ENCODE data around the gene SLC17A4.

Gene SLC17A4

GRCh38 chr6:25804804-25805203 is 50.3 kb downstream of the SLC17A4 start:
- Histone ChIP-seq H3K4me1 (ENCODE audit: control extremely low read depth in 1 of 4, control insufficient read depth in 4 of 4, insufficient read depth in 4 of 4, low read length in 3 of 4) (no peaks in the 10 kb centered on the region), H3K27ac (ENCODE audit: insufficient read depth in 1 of 2, low read depth in 1 of 2, low read length in 2 of 2, poor library complexity in 1 of 2, severe bottlenecking in 2 of 2) (no peak overlapping the region), H3K27me3 (replicated peaks in 2 of 5; ENCODE audit: control insufficient read depth in 4 of 5, insufficient read depth in 5 of 5, low read length in 4 of 5) (no peaks in the 10 kb centered on the region), H3K36me3 (ENCODE audit: control insufficient read depth in 4 of 4, insufficient read depth in 4 of 4, low read length in 3 of 4) (no peaks in the 10 kb centered on the region), H3K4me3 (ENCODE audit: control insufficient read depth in 1 of 7, extremely low read depth in 1 of 7, insufficient read depth in 4 of 7, low read depth in 2 of 7, low read length in 6 of 7) (no peak overlapping the region), H3K9me3 (ENCODE audit: control extremely low read depth in 1 of 5, control insufficient read depth in 4 of 5, insufficient read depth in 2 of 5, low read depth in 1 of 5, low read length in 4 of 5) (peaks cover 0 to 2% (median 0%) of the 10 kb centered on the region in 5 experiments)
- ChIA-PET CTCF (interaction anchor here (1.3 kb wide), 1 partner anchor 17 kb away, joined by 7 read pairs; no protein-coding TSS in a partner anchor), POLR2A (no interaction called here)
- WGBS (ENCODE audit: insufficient coverage), result no CpG with 5 or more reads among the region's 2 CpGs
- DNase-seq, result no peak

- ChIA-PET CTCF (no interaction called here), POLR2A (no interaction called here)
- H3K27me3 ChIP-seq (replicated peaks in 2 of 5; ENCODE audit: control insufficient read depth in 4 of 5, insufficient read depth in 5 of 5, low read length in 4 of 5), result no peaks in the 10 kb centered on the region
- H3K36me3 ChIP-seq (ENCODE audit: control insufficient read depth in 4 of 4, insufficient read depth in 4 of 4, low read length in 3 of 4), result no peaks in the 10 kb centered on the region
- DNase-seq, result no peak
- H3K4me1 ChIP-seq (ENCODE audit: control extremely low read depth in 1 of 4, control insufficient read depth in 4 of 4, insufficient read depth in 4 of 4, low read length in 3 of 4), result no peaks in the 10 kb centered on the region
- no peak overlapping the region for H3K4me3 ChIP-seq (ENCODE audit: control insufficient read depth in 1 of 7, extremely low read depth in 1 of 7, insufficient read depth in 4 of 7, low read depth in 2 of 7, low read length in 6 of 7)
- no peaks in the 10 kb centered on the region for H3K9me3 ChIP-seq (ENCODE audit: control extremely low read depth in 1 of 5, control insufficient read depth in 4 of 5, insufficient read depth in 2 of 5, low read depth in 1 of 5, low read length in 4 of 5)
- H3K27ac ChIP-seq (ENCODE audit: insufficient read depth in 1 of 2, low read depth in 1 of 2, low read length in 2 of 2, poor library complexity in 1 of 2, severe bottlenecking in 2 of 2), result no peak overlapping the region
- 89% methylated on average over 3 of the region's 3 CpGs for WGBS (ENCODE audit: insufficient coverage)
These were observed 60.7 kb downstream of the SLC17A4 start for GRCh38 chr6:25815194-25815593.

GRCh38 chr6:25816252-25816651 is 61.7 kb downstream of the SLC17A4 start:
- ChIA-PET CTCF (no interaction called here), POLR2A (no interaction called here)
- Histone ChIP-seq H3K27me3 (replicated peaks in 2 of 5; ENCODE audit: control insufficient read depth in 4 of 5, insufficient read depth in 5 of 5, low read length in 4 of 5) (no peaks in the 10 kb centered on the region), H3K4me3 (ENCODE audit: control insufficient read depth in 1 of 7, extremely low read depth in 1 of 7, insufficient read depth in 4 of 7, low read depth in 2 of 7, low read length in 6 of 7) (no peak overlapping the region), H3K4me1 (ENCODE audit: control extremely low read depth in 1 of 4, control insufficient read depth in 4 of 4, insufficient read depth in 4 of 4, low read length in 3 of 4) (no peaks in the 10 kb centered on the region), H3K9me3 (ENCODE audit: control extremely low read depth in 1 of 5, control insufficient read depth in 4 of 5, insufficient read depth in 2 of 5, low read depth in 1 of 5, low read length in 4 of 5) (no peaks in the 10 kb centered on the region), H3K27ac (ENCODE audit: insufficient read depth in 1 of 2, low read depth in 1 of 2, low read length in 2 of 2, poor library complexity in 1 of 2, severe bottlenecking in 2 of 2) (no peak overlapping the region), H3K36me3 (ENCODE audit: control insufficient read depth in 4 of 4, insufficient read depth in 4 of 4, low read length in 3 of 4) (no peaks in the 10 kb centered on the region)
- WGBS (ENCODE audit: insufficient coverage), result 100% methylated on average over 2 of the region's 2 CpGs
- DNase-seq, result no peak

- Histone ChIP-seq H3K27me3 (replicated peaks in 2 of 5; ENCODE audit: control insufficient read depth in 4 of 5, insufficient read depth in 5 of 5, low read length in 4 of 5) (no peaks in the 10 kb centered on the region), H3K9me3 (ENCODE audit: control extremely low read depth in 1 of 5, control insufficient read depth in 4 of 5, insufficient read depth in 2 of 5, low read depth in 1 of 5, low read length in 4 of 5) (peaks cover 0 to 10% (median 0%) of the 10 kb centered on the region in 5 experiments), H3K27ac (ENCODE audit: insufficient read depth in 1 of 2, low read depth in 1 of 2, low read length in 2 of 2, poor library complexity in 1 of 2, severe bottlenecking in 2 of 2) (no peak overlapping the region), H3K4me3 (ENCODE audit: control insufficient read depth in 1 of 7, extremely low read depth in 1 of 7, insufficient read depth in 4 of 7, low read depth in 2 of 7, low read length in 6 of 7) (no peak overlapping the region), H3K4me1 (ENCODE audit: control extremely low read depth in 1 of 4, control insufficient read depth in 4 of 4, insufficient read depth in 4 of 4, low read length in 3 of 4) (peaks cover 0 to 5% (median 0%) of the 10 kb centered on the region in 4 experiments), H3K36me3 (ENCODE audit: control insufficient read depth in 4 of 4, insufficient read depth in 4 of 4, low read length in 3 of 4) (no peaks in the 10 kb centered on the region)
- ChIA-PET CTCF (no interaction called here), POLR2A (no interaction called here)
- DNase-seq, result no peak
These were observed 66.8 kb downstream of the SLC17A4 start for GRCh38 chr6:25821341-25821740.

GRCh38 chr6:25829375-25829774 is 74.8 kb downstream of the SLC17A4 start:
- no peaks in the 10 kb centered on the region for H3K27me3 ChIP-seq (replicated peaks in 2 of 5; ENCODE audit: control insufficient read depth in 4 of 5, insufficient read depth in 5 of 5, low read length in 4 of 5)
- CTCF ChIA-PET, result no interaction called here
- H3K4me3 ChIP-seq (ENCODE audit: control insufficient read depth in 1 of 7, extremely low read depth in 1 of 7, insufficient read depth in 4 of 7, low read depth in 2 of 7, low read length in 6 of 7), result no peak overlapping the region
- H3K27ac ChIP-seq (ENCODE audit: insufficient read depth in 1 of 2, low read depth in 1 of 2, low read length in 2 of 2, poor library complexity in 1 of 2, severe bottlenecking in 2 of 2), result no peak overlapping the region
- DNase-seq, result no peak
- no peaks in the 10 kb centered on the region for H3K4me1 ChIP-seq (ENCODE audit: control extremely low read depth in 1 of 4, control insufficient read depth in 4 of 4, insufficient read depth in 4 of 4, low read length in 3 of 4)
- H3K36me3 ChIP-seq (ENCODE audit: control insufficient read depth in 4 of 4, insufficient read depth in 4 of 4, low read length in 3 of 4), result no peaks in the 10 kb centered on the region
- WGBS (ENCODE audit: insufficient coverage), result no CpG with 5 or more reads among the region's 1 CpG
- H3K9me3 ChIP-seq (ENCODE audit: control extremely low read depth in 1 of 5, control insufficient read depth in 4 of 5, insufficient read depth in 2 of 5, low read depth in 1 of 5, low read length in 4 of 5), result peaks cover 0 to 8% (median 0%) of the 10 kb centered on the region in 5 experiments
- POLR2A ChIA-PET, result no interaction called here

- Histone ChIP-seq H3K9me3 (ENCODE audit: control extremely low read depth in 1 of 5, control insufficient read depth in 4 of 5, insufficient read depth in 2 of 5, low read depth in 1 of 5, low read length in 4 of 5) (peaks cover 0 to 4% (median 0%) of the 10 kb centered on the region in 5 experiments), H3K27ac (ENCODE audit: insufficient read depth in 1 of 2, low read depth in 1 of 2, low read length in 2 of 2, poor library complexity in 1 of 2, severe bottlenecking in 2 of 2) (no peak overlapping the region), H3K27me3 (replicated peaks in 2 of 5; ENCODE audit: control insufficient read depth in 4 of 5, insufficient read depth in 5 of 5, low read length in 4 of 5) (no peaks in the 10 kb centered on the region), H3K36me3 (ENCODE audit: control insufficient read depth in 4 of 4, insufficient read depth in 4 of 4, low read length in 3 of 4) (no peaks in the 10 kb centered on the region), H3K4me1 (ENCODE audit: control extremely low read depth in 1 of 4, control insufficient read depth in 4 of 4, insufficient read depth in 4 of 4, low read length in 3 of 4) (peaks cover 0 to 5% (median 0%) of the 10 kb centered on the region in 4 experiments), H3K4me3 (ENCODE audit: control insufficient read depth in 1 of 7, extremely low read depth in 1 of 7, insufficient read depth in 4 of 7, low read depth in 2 of 7, low read length in 6 of 7) (no peak overlapping the region)
- ChIA-PET CTCF (no interaction called here), POLR2A (no interaction called here)
- DNase-seq, result no peak
- WGBS (ENCODE audit: insufficient coverage), result 100% methylated on average over 2 of the region's 4 CpGs
These were observed 75.9 kb downstream of the SLC17A4 start for GRCh38 chr6:25830458-25830857.
